Stimulated activated CD4-positive, alpha-beta T cell treated with anti-CD3 and anti-CD28 coated beads, Interleukin-15, amount 100 ng/mL, for 24 hours (primary cell): ENCODE measurements around the gene PPP1R2.
"Not testable (repeated sequence)": the region's sequence is repeated elsewhere in the genome, so short reads cannot be mapped to it uniquely, and the experiment has no call there.

Source experiments
- DNase-seq: peaks from one replicate; pipeline ENCODE4 v3.0.0-alpha.2; 2020

The PPP1R2 gene

GRCh38 chr3:195542698-195543499, at the start of gene PPP1R2:
Gene PPP1R2 (minus strand): TSS chr3:195543325. CDS start chr3:195543025, 300 bp downstream.
- DNase-seq: peak; percentile 94

GRCh38 chr3:195591852-195592251, 48.7 kb upstream of the PPP1R2 start:
- no peak for DNase-seq

- DNase-seq: no peak
Measured at GRCh38 chr3:195591220-195591619, 48.1 kb upstream of the PPP1R2 start.

- DNase-seq: not testable (repeated sequence)
Measured at GRCh38 chr3:195590381-195590780, 47.3 kb upstream of the PPP1R2 start.

- not testable (repeated sequence) for DNase-seq
Measured at GRCh38 chr3:195589796-195590195, 46.7 kb upstream of the PPP1R2 start.

- DNase-seq: peak; percentile 5
Measured at GRCh38 chr3:195587824-195588223, 44.7 kb upstream of the PPP1R2 start.

GRCh38 chr3:195587406-195587805, 44.3 kb upstream of the PPP1R2 start:
- no peak for DNase-seq

GRCh38 chr3:195584543-195584870, 41.4 kb upstream of the PPP1R2 start:
- DNase-seq: no peak

- DNase-seq: no peak
Measured at GRCh38 chr3:195583831-195584542, 40.9 kb upstream of the PPP1R2 start, which contains the start of gene APOD. Gene APOD (minus strand): TSS chr3:195583940. CDS start chr3:195579461, 4,479 bp downstream.

GRCh38 chr3:195582947-195583346, 39.8 kb upstream of the PPP1R2 start:
- DNase-seq: no peak

- no peak for DNase-seq
Measured at GRCh38 chr3:195580744-195581443, 37.8 kb upstream of the PPP1R2 start.

GRCh38 chr3:195579281-195579680, 36.2 kb upstream of the PPP1R2 start:
- no peak for DNase-seq

GRCh38 chr3:195578565-195578964, 35.4 kb upstream of the PPP1R2 start:
- DNase-seq: no peak

- DNase-seq: no peak
Measured at GRCh38 chr3:195577645-195578177, 34.6 kb upstream of the PPP1R2 start.

GRCh38 chr3:195574497-195575304, 31.6 kb upstream of the PPP1R2 start:
- DNase-seq: no peak

GRCh38 chr3:195573611-195574496, 30.7 kb upstream of the PPP1R2 start:
- no peak for DNase-seq

- DNase-seq: no peak
Measured at GRCh38 chr3:195571361-195571760, 28.2 kb upstream of the PPP1R2 start.

- no peak for DNase-seq
Measured at GRCh38 chr3:195570912-195571311, 27.8 kb upstream of the PPP1R2 start.

- DNase-seq: no peak
Measured at GRCh38 chr3:195570344-195570743, 27.2 kb upstream of the PPP1R2 start.

- DNase-seq: no peak
Measured at GRCh38 chr3:195568630-195569029, 25.5 kb upstream of the PPP1R2 start.

GRCh38 chr3:195566797-195567196, 23.7 kb upstream of the PPP1R2 start:
- no peak for DNase-seq
